Activated CD8-positive, alpha-beta memory T cell treated with anti-CD3 and anti-CD28 coated beads, Interleukin-2, amount 50 U/mL, for 1 hour (primary cell): ENCODE measurements around the gene BMP2.

ENCODE experiments used
- DNase-seq: peaks from one replicate; pipeline ENCODE4 v3.0.0-alpha.2; 2020; ENCODE audit errors: extremely low read depth

BMP2 gene

DNA sequence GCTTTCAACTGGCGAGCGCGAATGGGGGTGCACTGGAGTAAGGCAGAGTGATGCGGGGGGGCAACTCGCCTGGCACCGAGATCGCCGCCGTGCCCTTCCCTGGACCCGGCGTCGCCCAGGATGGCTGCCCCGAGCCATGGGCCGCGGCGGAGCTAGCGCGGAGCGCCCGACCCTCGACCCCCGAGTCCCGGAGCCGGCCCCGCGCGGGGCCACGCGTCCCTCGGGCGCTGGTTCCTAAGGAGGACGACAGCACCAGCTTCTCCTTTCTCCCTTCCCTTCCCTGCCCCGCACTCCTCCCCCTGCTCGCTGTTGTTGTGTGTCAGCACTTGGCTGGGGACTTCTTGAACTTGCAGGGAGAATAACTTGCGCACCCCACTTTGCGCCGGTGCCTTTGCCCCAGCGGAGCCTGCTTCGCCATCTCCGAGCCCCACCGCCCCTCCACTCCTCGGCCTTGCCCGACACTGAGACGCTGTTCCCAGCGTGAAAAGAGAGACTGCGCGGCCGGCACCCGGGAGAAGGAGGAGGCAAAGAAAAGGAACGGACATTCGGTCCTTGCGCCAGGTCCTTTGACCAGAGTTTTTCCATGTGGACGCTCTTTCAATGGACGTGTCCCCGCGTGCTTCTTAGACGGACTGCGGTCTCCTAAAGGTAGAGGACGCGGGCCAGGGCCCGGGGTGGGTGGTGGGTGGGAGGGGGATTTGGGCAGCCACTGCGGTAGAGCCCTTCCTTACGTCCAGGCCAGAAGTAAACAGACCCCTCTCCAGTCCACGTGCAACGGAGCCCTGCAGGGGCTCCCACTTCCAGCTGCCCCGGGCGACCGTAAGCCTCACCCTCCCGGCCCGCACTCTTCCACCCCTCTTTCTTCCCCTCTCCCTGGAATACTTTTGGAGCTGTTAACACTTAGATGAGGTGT lies 998 bp downstream of the BMP2 start:
- DNase-seq = no peak

DNA sequence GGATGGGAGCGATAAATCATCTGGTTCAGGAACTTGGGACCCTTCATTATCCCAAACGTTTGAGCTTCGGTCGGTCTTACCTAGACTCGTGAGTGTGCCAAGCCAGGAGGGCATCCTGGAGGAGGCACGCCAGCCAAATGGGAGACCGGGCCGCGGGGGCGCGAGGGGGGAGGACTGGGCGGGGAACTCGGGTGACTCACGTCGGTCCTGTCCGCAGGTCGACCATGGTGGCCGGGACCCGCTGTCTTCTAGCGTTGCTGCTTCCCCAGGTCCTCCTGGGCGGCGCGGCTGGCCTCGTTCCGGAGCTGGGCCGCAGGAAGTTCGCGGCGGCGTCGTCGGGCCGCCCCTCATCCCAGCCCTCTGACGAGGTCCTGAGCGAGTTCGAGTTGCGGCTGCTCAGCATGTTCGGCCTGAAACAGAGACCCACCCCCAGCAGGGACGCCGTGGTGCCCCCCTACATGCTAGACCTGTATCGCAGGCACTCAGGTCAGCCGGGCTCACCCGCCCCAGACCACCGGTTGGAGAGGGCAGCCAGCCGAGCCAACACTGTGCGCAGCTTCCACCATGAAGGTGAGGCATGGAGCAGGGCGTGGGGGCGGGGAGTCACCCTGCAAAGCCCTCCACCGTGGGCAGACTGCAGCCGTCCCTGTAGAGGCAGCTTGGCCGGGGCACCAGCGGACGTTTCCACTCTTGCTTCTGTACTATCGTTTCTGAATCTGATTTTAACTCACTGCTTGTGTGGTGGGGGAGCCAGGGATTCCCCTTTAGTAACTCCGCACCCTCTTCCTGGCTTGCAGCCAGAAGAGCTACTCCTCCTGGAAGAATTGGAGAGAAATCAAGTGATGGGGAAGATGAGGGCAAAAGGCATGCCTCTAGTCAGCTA lies 2.7 kb downstream of the BMP2 start:
- DNase-seq = no peak

DNA sequence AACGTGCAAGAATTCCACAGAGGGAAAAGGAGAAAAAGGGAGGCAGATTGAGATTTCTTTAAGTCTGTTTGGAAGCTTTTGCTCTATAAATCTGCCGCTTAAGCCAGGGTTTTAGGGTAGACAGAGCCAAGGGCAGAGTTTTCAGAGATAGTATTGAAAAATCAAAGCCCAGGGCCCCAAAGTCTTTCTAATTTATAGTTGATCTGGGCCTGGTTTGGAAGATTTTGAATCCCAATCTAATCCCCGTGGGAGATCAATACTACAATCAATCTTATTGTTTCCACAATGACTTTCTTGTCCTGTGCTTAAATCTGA lies 3.3 kb downstream of the BMP2 start:
- no peak for DNase-seq

DNA sequence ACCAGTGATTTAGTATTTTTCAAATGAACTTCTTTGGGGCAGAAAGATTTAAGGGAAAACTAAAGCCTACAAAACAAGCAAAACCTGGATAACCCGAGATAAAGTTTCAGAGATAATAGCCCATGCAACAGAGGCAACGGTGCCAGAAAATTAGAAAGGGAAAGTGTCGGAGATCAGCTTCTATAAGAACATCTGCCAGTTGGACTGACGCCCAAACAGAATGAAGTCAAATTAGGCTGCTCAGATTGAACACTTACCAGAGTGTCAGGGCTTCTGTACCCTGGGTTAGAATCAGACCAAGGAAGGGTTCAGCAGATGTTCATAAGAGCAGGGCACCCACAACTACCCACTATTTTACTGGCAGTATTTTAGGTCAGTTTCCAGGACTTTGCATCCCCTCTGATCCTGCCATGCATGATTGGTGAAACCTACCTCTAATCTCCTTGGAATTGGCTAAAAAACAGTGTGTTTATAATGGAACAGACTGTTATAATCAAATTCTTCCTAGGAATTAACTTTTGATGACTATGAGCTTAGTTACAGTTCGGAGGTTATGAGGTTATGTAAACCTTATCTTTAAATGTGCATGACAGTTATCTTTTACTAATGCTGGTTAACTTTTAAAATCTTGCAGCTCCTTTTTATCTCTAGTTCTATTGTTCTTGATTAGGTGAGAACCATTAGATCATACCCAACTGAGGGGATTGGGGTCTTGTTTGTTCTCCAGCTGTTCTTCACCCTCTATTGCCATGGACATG lies 13.1 kb downstream of the BMP2 start:
- no peak for DNase-seq

DNA sequence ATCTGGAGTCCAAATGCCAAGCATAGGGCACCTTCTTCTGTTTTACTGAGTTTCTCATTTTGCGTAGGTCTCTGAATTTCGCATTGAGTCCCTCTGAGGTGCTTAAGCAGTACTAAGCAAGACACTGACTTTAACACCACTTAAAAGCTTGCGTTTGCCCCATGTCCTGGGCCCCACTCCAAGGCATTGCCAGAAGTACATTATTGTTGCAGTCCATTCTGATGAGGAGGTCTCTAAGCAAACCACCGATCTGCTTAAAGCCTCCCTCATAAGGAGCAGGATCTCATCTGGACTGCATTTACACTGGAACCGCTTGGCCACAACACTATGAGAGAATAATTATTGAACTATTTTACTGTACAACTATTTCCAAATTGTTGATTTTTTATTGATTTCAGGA lies 16.3 kb downstream of the BMP2 start:
- DNase-seq = no peak

DNA sequence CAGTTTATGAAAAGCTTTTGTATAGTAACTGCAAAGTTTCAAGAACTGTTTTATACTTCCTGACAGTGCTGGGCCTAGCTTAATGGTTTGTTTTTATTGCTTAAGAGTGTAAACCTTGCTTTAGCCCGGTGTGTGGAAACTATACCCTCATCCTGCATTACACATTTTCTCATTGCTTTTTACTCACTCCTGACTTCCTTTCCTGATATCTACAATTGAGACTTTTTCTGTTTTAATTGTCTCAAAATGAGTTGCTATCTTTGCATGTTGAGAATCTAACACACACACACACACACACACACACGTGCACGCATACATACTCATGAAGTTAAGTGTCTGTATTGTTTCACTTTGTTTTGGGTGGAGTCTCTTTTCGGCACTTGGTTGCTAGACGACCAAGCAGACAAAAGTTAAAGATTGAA lies 16.7 kb downstream of the BMP2 start:
- DNase-seq = no peak

DNA sequence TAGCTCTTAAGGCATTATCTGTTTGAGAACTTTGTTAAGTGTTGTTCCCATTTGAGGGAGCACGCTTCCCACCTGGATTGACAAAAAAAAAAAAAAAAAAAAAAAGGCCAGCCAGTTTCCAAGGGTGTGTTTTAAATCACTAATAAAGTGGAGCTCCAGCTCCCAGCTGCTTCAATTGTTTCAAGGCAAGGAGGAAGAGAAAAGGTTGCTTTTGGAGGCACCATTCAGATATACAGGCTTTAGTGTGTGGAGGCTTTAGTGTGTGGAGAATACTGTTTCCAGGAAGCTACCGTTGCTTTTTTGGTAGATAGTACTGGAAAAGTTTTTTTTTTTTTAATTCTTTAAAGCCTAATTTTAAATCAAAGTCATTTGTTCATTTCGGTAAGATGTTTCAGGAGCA lies 17.3 kb downstream of the BMP2 start:
- DNase-seq = no peak

DNA sequence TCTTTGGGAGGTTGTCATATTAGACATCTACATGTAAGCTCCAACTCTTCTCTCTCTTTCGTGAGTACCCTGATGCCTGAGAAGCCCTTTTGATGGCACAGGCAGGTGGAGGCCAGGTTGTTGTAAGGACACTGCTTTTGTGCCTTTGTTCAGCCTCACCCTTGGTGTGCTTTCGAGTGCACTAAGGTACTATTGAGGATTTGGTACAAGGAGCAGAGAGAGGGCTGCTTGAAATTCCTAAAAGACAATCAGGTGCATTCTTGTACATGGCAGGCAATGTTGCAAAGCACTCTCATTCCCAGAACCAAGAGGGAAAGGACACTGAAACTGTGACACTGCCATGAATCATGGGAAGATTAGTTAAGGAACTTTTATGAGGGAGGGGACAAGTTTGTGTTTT lies 19.1 kb downstream of the BMP2 start:
- no peak for DNase-seq

DNA sequence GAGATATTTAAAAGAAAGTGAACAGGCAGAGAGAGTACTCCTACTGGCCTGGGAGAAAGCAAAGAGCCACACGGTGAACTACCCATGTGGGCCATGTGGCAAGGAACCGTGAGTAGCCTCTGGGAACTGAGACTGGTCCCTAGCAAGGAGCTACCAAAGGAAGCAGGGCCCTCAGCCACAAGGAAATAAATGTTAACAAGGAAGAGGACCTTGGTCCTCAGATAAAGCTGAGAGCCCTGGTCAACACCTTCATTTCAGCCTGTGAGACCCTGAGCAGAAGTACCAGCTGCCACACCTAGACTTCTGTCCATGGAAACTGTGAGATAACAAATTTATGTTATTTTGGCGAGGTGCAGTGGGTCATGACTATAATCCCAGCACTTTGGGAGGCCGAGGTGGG lies 25.3 kb downstream of the BMP2 start:
- DNase-seq = no peak

DNA sequence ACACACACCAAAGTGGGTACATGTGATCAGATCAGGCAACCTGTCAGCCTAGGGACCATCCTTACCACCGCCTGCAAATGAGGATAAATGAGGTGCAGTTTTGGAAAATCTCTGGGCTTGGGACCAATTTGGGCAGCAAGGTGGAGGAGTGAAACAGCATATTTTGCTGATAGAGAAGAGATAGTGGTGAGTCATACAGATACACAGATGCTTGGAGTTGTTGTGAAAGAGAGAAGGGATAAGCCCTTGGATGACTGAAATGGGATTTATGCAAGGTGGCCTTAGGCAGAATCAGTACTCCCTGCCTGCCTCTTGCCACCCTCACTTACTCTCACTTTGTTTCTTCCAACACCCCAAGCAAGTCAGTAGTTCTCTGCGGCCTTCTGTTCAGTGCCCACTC lies 34.7 kb downstream of the BMP2 start:
- no peak for DNase-seq

DNA sequence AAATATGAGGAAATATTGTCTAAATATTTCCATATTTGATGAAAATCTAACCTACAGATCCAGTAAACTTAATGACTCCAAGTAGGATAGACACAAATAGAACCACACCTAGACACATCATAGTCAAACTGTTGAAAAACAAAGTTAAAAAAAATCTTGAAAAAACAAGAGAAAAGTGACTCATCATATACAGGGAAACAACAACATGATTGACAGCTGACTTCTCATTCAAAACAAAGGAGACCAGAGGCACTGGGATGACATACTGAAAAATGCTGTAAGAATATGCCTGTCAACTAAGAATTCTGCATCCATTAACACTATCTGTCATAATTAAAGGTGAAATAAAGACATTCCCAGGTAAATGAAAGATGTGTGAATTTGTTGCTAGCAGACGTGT lies 38.8 kb downstream of the BMP2 start:
- DNase-seq = no peak

DNA sequence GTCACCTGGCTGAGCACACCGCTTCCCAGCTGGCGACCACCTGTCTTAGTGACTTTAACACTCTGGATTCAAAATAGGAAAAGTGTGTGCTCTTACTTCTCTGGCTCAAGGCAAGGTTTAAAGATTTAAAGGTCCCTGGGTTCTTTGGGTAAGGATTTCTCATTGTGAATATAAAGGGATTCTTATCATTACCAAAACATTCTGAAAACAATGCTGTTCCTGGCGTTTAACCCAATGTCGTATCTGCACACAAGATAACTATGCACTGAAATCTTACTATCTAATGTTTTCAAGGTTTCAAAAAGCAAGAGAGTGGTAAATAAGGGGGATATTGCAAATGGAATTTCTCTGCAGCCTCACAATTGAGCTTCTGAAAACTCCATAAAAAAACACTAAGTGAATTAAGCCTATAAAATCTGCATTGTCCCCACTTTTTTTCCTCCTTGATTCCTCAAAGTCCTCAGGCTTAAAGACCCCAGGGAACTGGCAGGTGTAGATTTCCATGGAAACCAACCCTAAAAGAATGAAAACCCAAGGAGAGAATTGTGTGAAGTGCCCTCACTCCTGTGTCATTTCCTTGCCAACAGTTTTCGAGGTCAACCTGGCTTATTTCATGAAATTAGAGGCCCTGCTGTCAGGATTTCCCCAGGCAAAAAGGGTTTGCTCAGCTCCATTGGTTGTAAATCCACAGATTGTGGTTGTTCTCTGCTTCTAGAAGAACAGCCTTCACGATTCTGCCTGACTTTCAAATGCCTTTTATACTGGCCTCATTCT lies 44.0 kb downstream of the BMP2 start:
- DNase-seq = no peak

DNA sequence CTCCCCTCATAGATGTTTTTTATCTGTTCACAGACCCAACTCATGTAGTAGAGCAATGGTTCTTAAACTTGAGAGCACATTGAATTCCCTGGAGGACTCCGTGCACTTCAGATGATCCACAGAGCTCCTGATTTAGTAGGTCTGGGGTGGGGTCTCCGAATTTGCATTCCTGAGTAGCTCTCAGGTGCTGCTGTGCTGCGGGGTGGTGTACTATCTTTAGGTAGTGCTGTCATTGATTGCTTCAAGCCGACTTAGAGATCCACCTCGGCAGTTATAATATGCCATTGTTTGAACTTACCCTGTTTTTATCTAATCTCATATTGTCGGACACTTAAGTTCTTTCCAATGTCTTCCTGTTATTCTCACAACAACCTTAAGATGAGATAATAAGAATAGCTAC lies 45.0 kb downstream of the BMP2 start:
- DNase-seq = no peak

DNA sequence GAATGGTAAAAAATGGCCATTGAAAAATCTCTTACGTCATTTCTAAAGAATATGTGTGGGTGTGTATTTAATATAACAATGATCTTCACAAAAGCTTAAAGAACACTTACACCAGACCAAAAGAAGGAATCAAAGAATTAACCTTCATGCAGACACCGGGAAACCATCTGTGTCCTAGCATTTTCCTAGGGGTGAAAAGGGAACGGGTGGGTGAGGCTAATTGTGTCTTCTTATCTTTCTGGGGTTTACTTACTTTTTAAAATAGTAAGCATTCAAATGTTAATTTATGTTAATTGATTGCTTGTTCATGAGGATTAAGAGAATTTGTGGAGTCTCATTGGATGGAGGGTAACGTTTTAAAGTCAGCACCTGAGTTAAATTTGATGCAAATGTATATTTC lies 47.5 kb downstream of the BMP2 start:
- DNase-seq = no peak

DNA sequence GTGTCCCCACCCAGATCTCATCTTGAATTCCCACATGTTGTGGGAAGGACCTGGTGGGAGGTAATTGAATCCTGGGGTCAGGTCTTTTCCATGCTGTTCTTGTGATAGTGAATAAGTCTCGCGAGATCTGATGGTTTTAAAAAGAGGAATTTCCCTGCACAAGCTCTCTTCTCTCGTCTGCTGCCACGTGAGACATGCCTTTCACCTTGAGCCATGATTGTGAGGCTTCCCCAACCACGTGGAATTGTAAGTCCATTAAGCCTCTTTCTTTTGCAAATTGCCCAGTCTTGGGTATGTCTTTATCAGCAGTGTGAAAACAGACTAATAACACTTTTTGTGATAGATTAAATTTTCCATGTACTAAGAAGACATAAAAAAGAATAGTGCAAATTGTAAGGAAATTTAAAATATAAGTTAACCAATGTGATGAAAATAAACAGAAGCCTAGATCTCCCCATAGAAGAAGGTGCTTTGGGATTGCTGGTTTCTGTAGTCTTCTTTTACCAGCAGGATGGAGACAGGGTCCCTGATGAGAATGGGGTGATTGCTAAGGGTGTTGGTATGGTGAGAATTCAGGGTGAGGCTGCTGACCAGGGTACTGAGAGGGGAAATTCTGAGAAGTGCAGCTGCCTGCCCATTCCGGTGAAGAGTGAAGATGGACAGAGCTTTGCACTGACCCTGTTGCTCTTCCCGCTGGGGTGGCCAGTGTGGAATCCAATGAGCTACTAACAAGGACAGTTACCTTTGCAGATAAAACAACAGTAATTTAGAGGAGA lies 50.7 kb downstream of the BMP2 start:
- no peak for DNase-seq

DNA sequence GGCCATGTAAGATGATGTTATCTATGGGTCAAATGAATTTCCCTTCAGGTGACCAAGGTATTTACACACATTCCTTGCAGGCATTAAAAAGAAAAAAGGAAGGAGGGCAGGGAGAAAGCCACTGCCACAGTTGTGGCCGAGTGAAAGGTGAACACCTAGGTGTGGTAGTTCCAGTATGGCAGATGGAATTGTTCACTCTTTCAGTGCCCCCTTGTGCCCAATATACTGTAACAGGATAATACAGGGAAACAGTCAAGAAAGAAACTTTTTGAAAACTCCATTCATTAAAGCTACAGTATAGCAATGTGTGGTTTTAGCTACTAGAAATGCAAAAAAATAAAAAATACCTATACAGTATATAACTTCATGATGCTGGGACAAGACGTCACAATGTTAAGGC lies 52.1 kb downstream of the BMP2 start:
- DNase-seq = no peak

DNA sequence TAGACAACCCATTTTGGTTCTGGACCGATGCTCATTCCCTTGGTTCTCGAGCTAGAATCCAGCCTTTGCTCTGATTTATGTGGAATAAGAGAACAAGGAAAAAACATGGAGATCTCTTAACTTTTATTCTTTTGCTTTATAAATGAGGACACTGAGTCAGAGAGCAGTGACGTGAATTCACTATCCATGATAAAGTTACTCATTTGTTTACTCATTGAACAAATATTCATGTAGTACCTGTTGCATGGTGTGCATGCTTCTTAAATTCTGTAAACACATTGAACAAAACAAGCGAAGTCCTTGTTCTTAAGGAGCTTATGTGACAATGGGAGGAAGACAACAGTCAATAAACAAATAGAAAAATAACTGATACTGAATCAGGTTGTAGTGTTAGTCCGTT lies 56.9 kb downstream of the BMP2 start:
- no peak for DNase-seq

DNA sequence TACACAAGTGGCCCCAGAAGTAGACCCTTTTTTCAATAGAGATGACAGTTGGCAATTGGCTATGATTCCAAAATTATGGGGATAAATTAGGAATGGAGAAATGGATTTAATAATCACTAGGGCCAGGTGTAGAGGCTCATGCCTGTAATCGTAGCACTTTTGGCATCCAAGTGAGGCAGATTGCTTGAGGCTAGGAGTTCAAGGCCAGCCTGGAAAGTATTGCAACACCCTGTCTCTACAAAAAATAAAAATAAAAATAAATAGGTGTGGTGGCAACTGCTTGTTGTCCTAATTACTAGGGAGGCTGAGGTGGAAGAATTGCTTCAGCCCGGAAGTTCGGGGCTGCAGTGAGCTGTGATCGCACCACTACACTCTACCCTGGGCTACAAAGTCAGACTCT lies 60.0 kb downstream of the BMP2 start:
- DNase-seq = no peak

DNA sequence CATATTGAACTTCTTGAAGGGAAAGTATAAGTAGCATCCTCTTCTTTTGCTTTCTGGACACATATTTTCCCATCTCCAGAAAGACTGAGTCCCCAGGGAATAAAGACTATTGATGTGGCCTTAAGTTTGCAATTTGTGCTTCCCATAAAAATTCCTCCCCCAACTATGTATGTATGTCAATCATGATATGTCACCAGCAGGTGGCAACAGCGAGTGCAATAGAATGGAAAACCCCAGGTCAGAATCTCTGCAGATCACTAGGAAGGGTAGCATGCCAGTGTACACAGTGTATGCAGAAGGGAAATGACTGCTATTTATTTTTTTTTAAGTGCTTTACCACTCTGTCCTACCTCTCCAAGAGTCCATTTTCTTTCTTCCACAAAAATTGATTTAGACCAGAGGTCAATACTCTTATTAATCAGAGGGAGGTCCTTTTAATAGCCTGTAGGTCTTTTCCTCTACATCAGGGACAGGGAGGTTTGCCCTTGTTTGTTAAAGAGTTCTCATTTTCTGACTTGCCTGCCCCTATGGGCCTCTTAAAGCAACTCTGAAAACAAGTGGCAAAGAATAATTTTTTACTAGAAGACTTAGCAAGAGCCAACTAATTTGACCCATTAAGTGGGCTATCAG lies 61.4 kb downstream of the BMP2 start:
- no peak for DNase-seq

DNA sequence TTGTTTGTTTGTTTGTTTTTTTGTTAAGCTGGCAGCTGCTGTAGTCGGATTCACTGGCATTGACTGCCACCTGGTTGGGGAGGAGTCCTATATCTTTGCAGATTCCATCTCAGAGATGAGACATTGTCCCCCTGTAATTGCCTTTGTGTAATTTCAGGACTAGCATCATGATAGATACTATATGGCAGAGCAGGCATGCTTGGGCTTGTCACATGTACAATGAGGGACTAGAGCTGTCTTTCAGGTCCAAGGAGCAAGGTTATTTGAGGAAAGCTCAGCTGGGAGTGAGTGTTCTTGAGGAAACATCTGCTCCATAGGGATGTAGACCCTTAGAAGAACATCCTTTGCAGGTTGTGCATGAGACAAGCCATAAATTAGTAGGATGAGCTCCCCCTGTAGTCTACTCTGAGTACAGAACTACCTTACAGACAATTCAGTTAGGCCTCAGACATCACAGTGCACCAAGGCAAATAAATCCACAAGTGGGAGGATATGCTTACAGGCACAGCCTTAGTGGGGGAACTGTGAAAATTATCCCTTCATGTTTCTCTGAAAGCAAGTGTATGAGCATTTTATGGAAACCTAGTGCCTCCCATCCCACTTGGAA lies 62.1 kb downstream of the BMP2 start:
- no peak for DNase-seq
